Osteoblast (primary cell): ENCODE data around the gene RNLS. TPM values are rescaled to one million over a fixed set of nuclear protein-coding genes. Genes with fewer than 3 reads are reported as not detected.

Experiments
- DNase-seq: peaks from one replicate; pipeline ENCODE4 v3.0.0; 2011; ENCODE audit warnings: low spot score, mixed read lengths; ENCODE audit not compliant: insufficient read length; ENCODE audit errors: missing footprints
- H2AFZ ChIP-seq: 2 replicates; pipeline ENCODE4 v1.6.0; 2011; ENCODE audit warnings: mild to moderate bottlenecking, low read length
- H3K27ac ChIP-seq: 2 replicates; pipeline ENCODE4 v1.5.1; 2011; ENCODE audit warnings: mild to moderate bottlenecking, low read depth, low read length, moderate library complexity
- H3K27me3 ChIP-seq: 2 replicates; pipeline ENCODE4 v1.6.0; 2012; ENCODE audit warnings: mild to moderate bottlenecking, control low read depth, inconsistent platforms, low read length, moderate library complexity; ENCODE audit not compliant: insufficient read depth
- H3K36me3 ChIP-seq: 2 replicates; pipeline ENCODE4 v1.5.1; 2011; ENCODE audit warnings: mild to moderate bottlenecking, low read length, control low read depth, moderate library complexity; ENCODE audit not compliant: insufficient read depth
- H3K4me1 ChIP-seq: 2 replicates; pipeline ENCODE4 v1.5.1; 2011; ENCODE audit warnings: mild to moderate bottlenecking, low read length, control low read depth, moderate library complexity; ENCODE audit not compliant: insufficient read depth
- H3K4me2 ChIP-seq: 2 replicates; pipeline ENCODE4 v1.6.0; 2011; ENCODE audit warnings: mild to moderate bottlenecking, low read length; ENCODE audit not compliant: insufficient read depth
- H3K4me3 ChIP-seq: fragments of 200-600 bp; sonication (generic); 3 replicates; pipeline ENCODE4 v1.5.1; 2012; ENCODE audit warnings: mild to moderate bottlenecking, low read length, inconsistent platforms; ENCODE audit not compliant: insufficient read depth
- H3K79me2 ChIP-seq: 2 replicates; pipeline ENCODE4 v1.6.0; 2012; ENCODE audit warnings: mild to moderate bottlenecking, low read length, control low read depth, inconsistent platforms; ENCODE audit not compliant: insufficient read depth
- H3K9me3 ChIP-seq: 2 replicates; pipeline ENCODE4 v1.5.1; 2011; ENCODE audit warnings: low read depth, low read length, control low read depth
- H4K20me1 ChIP-seq: 2 replicates; pipeline ENCODE4 v1.6.0; 2012; ENCODE audit warnings: mild to moderate bottlenecking, low read length, control low read depth; ENCODE audit not compliant: insufficient read depth
- CTCF ChIP-seq: IDR thresholded peaks from 2 replicates; pipeline ENCODE4 v1.5.1; 2011; ENCODE audit warnings: mild to moderate bottlenecking, low read depth, low read length, moderate library complexity; ENCODE audit errors: extremely low read depth
- total RNA-seq: library from RNA; depleted of rRNA; stranded (reverse); fragments of >200 nt; gene quantifications from 2 replicates; pipeline ENCODE4 v1.2.3, GENCODE V29; 2012

Gene RNLS
- total RNA-seq, 1 donor, result 22.4 TPM

- Histone ChIP-seq H3K4me1 (no peaks in the 10 kb centered on the region), H3K4me3 (no peak overlapping the region)
Measured at GRCh38 chr10:88439932-88440331, 143.2 kb downstream of the RNLS start.

GRCh38 chr10:88437411-88437810 lies 145.7 kb downstream of the RNLS start:
- Histone ChIP-seq H3K9me3 (no peaks in the 10 kb centered on the region), H3K27ac (no peak overlapping the region), H3K79me2 (no peaks in the 10 kb centered on the region), H3K36me3 (no peaks in the 10 kb centered on the region), H2AFZ (no peak overlapping the region), H3K4me1 (no peaks in the 10 kb centered on the region), H3K27me3 (no peaks in the 10 kb centered on the region), H3K4me3 (no peak overlapping the region), H3K4me2 (no peak overlapping the region), H4K20me1 (no peaks in the 10 kb centered on the region)
- TF ChIP-seq CTCF, result no peak
- DNase-seq, result no peak

More at GRCh38 chr10:88439932-88440331, 143.2 kb downstream of the RNLS start:
- peak; percentile 6 for DNase-seq
- H3K27ac ChIP-seq, result no peak overlapping the region
- H4K20me1 ChIP-seq, result no peaks in the 10 kb centered on the region
- H3K9me3 ChIP-seq, result no peaks in the 10 kb centered on the region
- H3K27me3 ChIP-seq, result no peaks in the 10 kb centered on the region
- H3K36me3 ChIP-seq, result no peaks in the 10 kb centered on the region
- H2AFZ ChIP-seq, result no peak overlapping the region
- TF ChIP-seq CTCF, result no peak
- no peaks in the 10 kb centered on the region for H3K79me2 ChIP-seq
- H3K4me2 ChIP-seq, result no peak overlapping the region

GRCh38 chr10:88433565-88434186 lies 149.4 kb downstream of the RNLS start:
- no peak for TF ChIP-seq CTCF

GRCh38 chr10:88431103-88431502 lies 152.0 kb downstream of the RNLS start:
- no peak for DNase-seq
- peaks cover 4% of the 10 kb centered on the region for H3K4me1 ChIP-seq
- no peaks in the 10 kb centered on the region for H3K9me3 ChIP-seq
- H2AFZ ChIP-seq, result no peak overlapping the region
- no peaks in the 10 kb centered on the region for H4K20me1 ChIP-seq
- H3K79me2 ChIP-seq, result no peaks in the 10 kb centered on the region
- H3K27ac ChIP-seq, result no peak overlapping the region
- no peaks in the 10 kb centered on the region for H3K36me3 ChIP-seq
- no peak overlapping the region for H3K4me3 ChIP-seq
- H3K27me3 ChIP-seq, result no peaks in the 10 kb centered on the region
- H3K4me2 ChIP-seq, result no peak overlapping the region
- no peak for TF ChIP-seq CTCF

More at GRCh38 chr10:88433565-88434186, 149.4 kb downstream of the RNLS start:
- H3K4me1 ChIP-seq, result no peaks in the 10 kb centered on the region
- no peak overlapping the region for H2AFZ ChIP-seq
- no peak overlapping the region for H3K4me3 ChIP-seq
- no peak overlapping the region for H3K4me2 ChIP-seq
- no peak for DNase-seq
- no peak overlapping the region for H3K27ac ChIP-seq
- no peaks in the 10 kb centered on the region for H3K9me3 ChIP-seq
- no peaks in the 10 kb centered on the region for H3K79me2 ChIP-seq
- H4K20me1 ChIP-seq, result no peaks in the 10 kb centered on the region
- no peaks in the 10 kb centered on the region for H3K27me3 ChIP-seq
- H3K36me3 ChIP-seq, result no peaks in the 10 kb centered on the region
